NCI-H1092 treated with DMSO at 0.1 percent for 48 hours (cell line): ENCODE measurements around the gene ARHGAP28.
"Not testable (repeated sequence)": the region's sequence is repeated elsewhere in the genome, so short reads cannot be mapped to it uniquely, and the experiment has no call there.

ENCODE experiments used
- DNase-seq: peaks from one replicate; lab custom pipeline; 2025; lab: John Stamatoyannopoulos, UW

ARHGAP28 gene

GRCh38 chr18:6776188-6776587 is 46.7 kb downstream of the ARHGAP28 start:
- no peak for DNase-seq

DNA sequence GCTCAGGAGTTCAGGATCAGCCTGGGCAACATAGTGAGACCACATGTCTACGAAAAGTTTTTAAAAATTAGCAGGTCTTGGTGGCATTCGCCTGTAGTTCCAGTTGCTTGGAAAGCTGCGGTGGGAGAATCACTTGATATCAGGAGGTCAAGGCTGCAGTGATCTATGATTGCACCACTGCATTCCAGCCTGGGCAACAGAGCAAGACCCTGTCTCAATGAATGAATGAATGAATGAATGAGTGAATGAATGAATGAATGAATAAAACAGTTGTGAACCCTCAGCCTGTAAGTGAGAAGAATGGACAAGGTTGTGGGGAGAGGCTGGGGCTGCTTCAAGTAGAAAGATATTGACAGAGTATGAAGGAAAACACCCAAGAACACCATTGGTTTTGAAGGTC is 48.0 kb downstream of the ARHGAP28 start:
- DNase-seq = no peak

DNA sequence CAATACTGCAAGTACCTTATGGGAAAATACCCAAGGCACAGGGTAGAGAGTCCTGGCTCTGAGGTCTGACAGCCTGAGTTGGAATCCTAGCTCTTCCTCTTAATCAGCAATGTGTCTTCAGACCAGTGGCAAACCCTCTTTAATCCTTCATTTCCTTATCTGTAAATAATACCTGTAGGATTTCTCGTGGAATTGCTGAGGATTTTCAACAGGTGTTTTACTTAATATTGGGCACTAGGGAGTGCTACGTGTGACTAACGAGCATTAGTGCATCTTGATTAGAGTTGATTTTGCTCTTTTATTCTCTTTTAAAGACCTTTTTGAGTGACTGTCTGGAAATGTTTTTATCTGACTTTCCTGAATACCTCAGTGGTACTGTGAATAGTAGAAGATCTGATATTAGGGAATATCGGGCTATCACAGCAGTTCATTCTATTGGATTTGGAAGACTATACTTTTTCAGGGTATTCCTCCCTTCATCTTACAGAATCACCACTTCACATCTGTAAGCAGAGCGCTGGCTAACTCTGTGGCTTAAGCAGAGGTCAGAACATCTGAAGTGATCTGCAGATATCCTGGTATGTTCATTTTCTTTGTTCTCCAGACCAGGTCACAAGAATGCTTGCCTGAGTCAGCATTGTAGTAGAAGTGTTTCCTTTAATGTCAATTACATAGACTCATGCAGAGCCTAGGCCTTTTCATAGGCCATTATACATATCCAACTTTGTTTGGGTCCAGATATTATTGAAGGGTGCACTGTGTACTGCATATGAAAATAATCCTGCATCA is 49.1 kb downstream of the ARHGAP28 start:
- no peak for DNase-seq

GRCh38 chr18:6781142-6781714 is 51.7 kb downstream of the ARHGAP28 start:
- no peak for DNase-seq

DNA sequence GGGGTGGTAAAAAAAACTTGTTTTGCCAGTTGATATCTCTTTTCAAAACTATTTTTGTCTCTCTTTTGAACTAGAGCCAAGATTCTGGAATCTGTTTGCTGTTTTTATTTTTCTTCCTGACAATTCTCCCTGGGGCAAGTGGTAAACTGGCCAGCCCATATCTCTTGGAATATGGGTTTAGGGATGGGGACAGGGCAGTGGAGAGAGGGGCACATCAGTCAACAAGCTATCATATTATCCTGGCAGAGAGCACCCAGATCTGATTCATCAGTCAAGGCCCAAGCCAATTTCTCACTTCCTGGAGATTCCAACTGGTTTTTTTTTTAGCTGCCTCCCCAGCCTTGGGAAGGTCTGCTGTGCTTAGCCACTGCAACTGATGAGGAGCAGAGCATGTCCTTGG is 52.3 kb downstream of the ARHGAP28 start:
- DNase-seq = no peak

DNA sequence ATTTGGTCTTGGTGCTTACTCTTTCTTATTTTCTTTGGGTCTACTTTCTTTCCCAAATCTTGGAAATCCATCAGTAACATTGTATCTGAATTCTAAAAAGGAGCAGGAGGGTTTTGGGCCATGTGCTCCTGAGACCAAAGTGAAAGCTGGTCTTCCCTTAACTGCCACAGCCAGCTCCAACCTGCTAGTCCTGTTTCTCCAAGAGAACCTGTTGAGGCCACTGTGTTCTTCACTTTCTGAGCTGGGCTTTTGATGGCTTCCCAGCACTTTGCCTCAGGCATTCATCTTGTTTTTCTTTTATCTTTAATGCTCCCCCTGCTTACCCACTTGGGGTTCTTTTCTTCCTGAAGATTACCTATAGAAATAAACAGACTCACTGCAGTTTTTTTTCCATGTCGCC is 53.3 kb downstream of the ARHGAP28 start:
- no peak for DNase-seq

- DNase-seq = no peak
Measured at GRCh38 chr18:6784046-6784445, 54.5 kb downstream of the ARHGAP28 start.

DNA sequence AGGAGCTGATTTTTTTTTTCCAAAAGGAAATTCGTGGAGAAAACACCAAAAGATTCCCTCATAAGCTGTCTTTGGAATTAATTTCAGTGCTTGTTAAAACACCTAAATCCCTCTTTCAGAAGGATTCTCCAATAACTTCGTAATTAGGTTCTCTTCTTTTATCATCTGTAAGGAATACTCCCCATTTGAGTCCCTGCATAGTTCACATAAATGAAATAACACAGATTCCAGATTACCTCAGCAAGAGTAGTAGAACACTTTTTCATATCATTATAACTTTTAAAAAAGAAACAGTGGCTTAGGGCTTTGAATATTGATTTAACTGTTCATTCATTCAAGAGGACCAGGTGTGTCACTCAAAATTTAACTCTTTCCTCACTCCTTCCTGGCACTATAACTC is 55.5 kb downstream of the ARHGAP28 start:
- no peak for DNase-seq

- no peak for DNase-seq
Measured at GRCh38 chr18:6785411-6785810, 55.9 kb downstream of the ARHGAP28 start.

DNA sequence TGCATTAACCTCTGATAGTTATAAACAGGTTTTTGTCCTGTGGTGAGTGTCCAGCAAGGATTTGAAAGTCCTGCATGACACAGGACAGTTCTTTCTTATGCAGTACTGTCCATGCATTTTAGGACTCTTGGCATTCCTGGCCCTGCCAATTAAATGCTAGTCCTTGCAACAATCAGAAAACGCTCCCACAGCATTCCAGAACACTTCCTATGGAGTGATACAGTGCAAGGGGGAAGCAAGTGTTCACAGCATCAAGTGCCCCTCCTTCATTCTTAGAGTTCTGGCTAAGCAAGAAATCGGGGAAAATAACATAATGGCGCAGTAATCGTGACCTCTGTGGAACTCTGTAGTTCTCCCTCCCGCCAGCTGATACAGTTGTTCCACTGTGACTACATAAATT is 62.9 kb downstream of the ARHGAP28 start:
- no peak for DNase-seq

DNA sequence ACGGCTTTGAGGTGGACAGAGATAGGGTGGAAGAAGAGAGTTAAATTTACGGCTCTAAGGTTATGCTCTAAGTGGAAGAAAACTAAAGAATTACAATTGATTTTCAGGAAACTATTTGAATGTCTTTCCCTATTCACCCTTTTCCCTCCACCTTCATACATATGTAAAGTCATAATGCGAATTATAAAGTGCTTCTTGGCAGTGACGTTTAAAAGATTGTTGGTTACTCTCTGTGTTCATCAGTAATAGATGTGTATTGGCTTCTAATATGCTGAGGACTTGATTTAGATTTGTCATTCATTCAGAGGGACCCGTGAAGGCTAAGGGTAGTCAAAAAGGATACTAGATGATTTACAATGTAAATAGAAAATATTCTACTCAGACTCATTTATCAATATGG is 63.9 kb downstream of the ARHGAP28 start:
- DNase-seq = no peak

- DNase-seq = no peak
Measured at GRCh38 chr18:6793986-6794385, 64.5 kb downstream of the ARHGAP28 start.

GRCh38 chr18:6795307-6795706 is 65.8 kb downstream of the ARHGAP28 start:
- no peak for DNase-seq

DNA sequence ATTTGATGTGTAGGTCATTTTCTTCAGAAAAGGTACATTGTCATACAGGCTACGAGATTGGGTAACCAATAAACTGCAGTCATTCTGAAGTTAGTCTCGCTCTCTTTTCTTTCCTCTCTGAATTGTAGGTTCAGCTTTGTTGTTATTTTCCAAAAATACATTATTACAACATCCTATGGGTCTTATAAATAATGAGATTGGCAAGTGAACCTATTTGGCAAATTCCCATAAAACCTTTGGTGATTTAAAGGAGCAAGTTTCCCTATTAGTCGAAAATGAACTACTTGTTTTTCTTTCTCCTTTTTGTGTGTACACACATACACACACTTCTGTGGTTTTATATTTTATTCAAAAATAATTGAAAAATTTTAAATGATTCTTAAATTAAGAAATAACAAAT is 67.0 kb downstream of the ARHGAP28 start:
- no peak for DNase-seq

DNA sequence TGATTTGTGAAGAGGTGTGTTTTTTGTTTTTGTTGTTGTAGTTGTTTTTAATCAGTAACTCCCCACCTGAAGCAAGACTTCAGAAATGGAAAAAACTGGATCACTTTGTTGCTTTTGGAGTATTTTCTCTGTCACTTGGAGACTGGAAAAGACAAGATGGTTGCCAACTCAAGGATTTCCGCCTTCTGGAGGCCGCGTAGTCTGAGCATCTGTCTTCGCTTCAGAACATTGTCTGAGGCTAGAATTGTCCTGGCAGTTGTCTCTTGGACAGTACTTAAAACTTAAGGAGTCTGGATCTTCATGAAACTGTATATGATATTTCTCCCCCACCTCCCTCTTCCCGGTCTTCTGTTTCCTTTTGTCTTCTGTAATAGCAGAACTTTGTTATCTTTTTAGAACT is 67.7 kb downstream of the ARHGAP28 start:
- no peak for DNase-seq

DNA sequence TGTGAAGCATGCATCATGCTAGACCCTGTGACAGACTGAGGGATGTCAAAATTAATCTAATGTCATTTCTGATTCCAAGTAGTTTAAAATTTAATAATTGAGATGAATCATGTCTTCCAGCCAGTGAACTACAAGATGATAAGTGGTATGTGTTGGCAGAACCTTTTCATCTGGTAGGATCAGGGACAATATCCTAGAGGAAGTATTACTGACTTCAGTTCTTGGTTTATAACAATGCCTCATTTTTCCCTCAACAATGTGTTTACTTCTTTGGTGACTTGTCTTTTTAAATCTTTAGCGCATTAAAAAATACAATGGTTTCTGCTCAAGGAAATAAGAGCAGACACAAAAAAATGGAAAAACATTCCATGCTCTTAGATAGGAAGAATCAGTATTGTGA is 69.4 kb downstream of the ARHGAP28 start:
- no peak for DNase-seq

GRCh38 chr18:6800309-6800708 is 70.8 kb downstream of the ARHGAP28 start:
- not testable (repeated sequence) for DNase-seq

DNA sequence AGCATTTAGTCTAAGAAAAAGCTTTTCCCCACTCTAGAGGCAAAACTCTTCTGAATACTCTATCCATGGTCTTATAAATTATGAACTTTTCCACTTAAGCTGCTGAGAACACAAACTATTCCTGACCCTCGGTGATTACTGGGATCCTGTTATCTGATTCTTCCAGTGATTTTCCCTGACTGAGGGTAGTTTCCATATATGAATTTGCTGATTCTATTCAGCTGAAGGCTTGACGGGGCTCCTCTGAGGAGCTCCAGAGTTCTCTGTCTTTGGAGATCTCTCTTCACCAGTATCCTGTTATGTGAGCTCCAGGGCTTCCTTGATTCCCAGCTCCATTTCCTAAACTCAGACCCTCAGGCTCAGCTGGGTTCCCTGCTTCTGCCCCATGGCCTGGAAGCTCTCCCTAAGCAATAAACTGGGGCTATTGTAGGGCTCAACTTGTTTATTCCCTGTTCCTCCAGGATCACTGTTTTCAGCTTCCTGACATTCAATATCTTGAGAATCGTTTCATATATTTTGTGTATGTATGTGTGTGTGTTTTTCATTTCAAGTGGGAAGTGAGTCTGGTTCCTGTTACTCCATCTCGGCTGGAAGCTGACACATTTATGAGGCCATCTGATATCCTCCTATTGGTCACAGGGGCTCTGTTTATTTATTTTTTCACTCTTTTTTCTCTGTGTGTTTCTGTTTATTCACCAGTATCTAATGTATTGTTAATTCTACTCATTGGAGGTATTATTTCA is 78.2 kb downstream of the ARHGAP28 start:
- DNase-seq = no peak

DNA sequence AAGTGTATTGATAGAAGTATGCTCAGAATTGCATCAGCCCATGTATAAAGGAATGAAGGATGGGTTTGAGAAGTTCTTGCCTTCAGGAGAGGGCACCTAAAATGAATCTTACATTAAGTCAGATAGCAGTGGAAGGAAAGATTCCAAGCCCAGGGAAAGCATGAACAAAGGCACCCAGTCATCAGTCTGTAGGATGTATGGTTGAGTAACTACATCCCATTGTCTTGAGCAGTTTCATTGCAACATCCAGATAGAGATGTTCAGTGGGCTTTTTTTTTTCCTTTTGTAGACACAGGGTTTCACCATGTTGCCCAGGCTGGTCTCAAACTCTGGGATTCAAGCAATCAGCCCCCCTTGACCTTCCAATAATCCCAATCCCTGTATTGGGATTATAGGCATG is 80.7 kb downstream of the ARHGAP28 start:
- DNase-seq = no peak

DNA sequence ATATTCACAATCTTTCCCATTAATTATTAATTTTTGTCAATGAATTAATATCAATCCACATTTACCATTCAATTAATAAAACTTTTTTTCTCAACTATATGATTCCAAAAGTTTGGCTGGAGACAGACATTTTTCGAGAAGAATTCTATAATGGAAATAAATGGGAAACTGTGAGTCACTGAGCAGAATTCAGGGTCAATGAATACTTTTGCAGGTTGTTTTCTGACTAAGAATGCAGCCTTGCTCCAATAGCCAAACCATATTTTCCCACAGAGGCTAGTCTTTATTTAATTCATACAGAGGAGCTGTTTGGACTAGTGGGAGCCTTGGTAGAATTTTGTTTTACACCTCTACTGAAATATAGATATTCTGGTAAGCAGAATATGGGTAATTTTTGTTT is 82.3 kb downstream of the ARHGAP28 start:
- no peak for DNase-seq

GRCh38 chr18:6814882-6815425 is 85.4 kb downstream of the ARHGAP28 start:
- DNase-seq = no peak

- no peak for DNase-seq
Measured at GRCh38 chr18:6816154-6816553, 86.6 kb downstream of the ARHGAP28 start.

DNA sequence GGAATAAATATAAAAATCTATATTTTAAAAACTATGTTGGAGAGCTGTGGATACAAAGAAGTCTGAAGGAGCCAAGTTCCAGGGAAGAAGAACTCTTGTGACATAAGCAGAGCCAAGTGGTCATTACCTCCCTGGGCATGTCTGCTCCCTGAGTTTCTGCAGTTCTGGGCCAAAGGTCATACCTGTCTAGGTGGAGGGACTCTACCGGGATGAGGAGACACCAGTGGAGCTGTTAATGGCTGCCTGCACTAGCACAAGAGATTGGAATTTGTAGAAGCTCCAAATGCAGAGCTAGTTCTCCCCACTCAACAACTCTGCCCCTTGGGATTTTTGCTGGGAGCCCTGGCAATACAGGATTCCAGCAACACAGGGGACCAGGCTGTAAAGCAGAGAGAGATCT is 89.8 kb downstream of the ARHGAP28 start:
- no peak for DNase-seq
